GM18861 (cell line): ENCODE data around the gene DPF3.

ENCODE experiments used
- ATAC-seq: cut with Tn5 transposase; IDR thresholded peaks from one replicate; pipeline ENCODE4 v1.9.1; 2021; ENCODE audit not compliant: unreplicated experiment

DPF3 gene

GRCh38 chr14:72619881-72620280 is 274.0 kb downstream of the DPF3 start:
- ATAC-seq = no peak

- no peak for ATAC-seq
These were observed 274.8 kb downstream of the DPF3 start for GRCh38 chr14:72619111-72619571.

DNA sequence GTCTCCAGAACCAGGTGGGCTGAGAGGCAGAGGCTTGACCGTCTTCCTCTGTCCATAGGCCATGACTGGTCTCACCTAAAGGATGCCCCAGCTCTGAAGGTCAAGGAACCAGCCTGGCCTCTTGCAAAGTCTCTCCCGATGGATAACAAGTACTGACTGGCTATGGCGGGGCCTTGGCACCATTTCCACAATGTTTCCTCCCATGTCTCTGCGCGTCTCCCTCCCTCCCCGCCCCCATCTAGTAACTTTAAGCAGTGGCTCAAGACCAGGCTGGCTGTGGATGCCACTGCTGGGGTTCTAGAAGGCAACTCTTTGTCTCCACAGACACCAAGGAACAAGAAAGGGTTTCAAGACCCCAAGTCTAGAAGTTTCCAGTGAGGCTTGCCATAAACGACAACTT is 275.5 kb downstream of the DPF3 start:
- no peak for ATAC-seq

GRCh38 chr14:72617391-72618031 is 276.4 kb downstream of the DPF3 start:
- no peak for ATAC-seq

DNA sequence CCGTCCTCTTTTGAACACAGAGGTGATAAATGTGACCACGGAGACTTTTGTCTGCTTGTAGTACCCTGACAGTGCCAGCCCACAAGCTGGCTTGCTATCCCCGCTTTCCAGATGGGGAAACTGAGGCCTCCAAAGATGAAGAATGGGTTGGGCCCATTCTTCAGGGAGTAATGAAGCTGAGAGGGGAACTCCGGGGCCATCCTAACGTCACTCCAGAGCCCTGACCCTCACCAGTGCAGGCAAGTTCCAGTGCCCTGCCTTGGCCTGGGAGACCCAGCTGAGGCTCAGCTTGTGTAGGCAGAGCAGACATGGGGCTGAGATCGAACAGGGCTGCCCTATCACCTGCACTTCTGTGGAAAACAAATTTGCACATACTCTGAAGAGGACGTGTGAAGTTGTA is 277.1 kb downstream of the DPF3 start:
- ATAC-seq = no peak

DNA sequence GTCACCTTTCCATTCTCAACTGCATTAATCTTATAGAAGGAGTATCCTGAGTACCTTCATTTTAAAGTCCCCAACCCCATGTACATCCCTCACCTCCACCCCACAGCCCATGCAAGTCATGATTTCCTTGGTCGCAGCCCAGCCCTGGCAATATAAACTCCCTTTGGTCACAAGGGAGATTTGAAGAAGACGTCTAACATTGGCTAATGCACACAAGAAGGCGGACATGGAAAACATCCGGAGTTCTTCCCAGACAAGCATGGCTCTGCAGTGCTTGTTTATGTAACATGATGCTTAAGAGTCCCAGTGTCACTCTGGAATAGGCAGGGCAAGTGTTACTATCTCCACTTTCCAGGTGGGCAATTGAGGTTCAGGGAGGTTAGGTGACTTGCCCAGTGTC is 277.6 kb downstream of the DPF3 start:
- no peak for ATAC-seq

GRCh38 chr14:72615451-72616121 is 278.3 kb downstream of the DPF3 start:
- ATAC-seq = no peak

- ATAC-seq = no peak
These were observed 278.9 kb downstream of the DPF3 start for GRCh38 chr14:72614891-72615415.

DNA sequence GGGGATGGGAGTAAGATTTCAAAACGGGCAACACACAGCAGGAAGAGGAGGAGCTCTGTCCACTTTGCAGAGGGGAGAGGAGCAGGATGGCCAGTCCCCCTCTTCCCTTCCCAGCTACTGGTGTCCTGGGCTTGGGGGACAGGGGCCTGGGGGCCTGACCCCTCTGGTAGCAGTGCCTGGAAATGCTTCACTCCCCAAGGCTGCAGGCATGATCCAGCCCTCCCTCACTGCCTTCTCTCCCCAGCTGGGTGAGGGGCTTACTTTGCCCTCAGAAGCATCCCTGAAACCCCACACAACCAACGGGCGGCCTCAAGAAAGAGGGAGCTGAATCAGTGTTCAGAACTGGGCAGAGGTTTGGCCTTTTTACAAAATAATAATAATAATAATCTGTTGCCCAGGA is 279.5 kb downstream of the DPF3 start:
- ATAC-seq = no peak

GRCh38 chr14:72613975-72614319 is 280.0 kb downstream of the DPF3 start:
- no peak for ATAC-seq

- ATAC-seq = no peak
These were observed 280.5 kb downstream of the DPF3 start for GRCh38 chr14:72613231-72613974.

DNA sequence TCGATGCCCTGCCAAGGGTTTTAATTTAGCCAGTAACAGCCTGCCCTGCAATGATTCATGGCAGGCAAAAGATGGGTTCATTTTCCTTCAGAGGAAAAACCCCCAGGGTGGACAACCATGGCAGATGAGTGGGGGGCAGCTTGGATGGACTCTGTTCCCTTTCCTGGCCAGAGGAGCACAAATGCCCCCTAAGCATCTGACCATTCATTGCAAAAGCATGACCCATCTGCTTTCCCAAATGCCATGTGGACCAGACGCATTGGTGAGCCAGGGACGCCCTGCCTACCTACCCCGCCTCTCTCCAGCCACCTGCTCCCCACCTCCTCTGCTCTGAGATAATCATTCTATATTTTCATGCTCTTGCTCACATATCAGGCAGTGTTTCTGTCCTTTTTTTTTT is 281.9 kb downstream of the DPF3 start:
- ATAC-seq = no peak

GRCh38 chr14:72611506-72611905 is 282.4 kb downstream of the DPF3 start:
- ATAC-seq = no peak

DNA sequence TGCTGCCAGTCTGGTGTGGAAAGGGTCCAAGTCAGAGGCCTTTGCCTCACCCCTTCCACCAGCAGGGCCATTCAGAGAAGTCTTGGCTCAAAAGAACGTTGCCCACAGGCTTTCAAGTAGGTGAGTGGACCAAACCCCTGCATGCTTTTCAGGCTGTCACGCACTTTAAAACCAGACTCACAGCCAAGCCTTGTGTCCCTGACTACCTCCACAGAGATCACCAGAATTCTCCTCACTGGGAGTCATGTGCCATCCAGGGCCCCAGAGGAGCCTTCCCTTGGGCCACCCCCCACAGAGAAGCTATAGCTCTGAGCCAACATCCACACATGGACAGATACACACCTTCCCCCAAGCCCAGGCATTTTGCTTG is 283.1 kb downstream of the DPF3 start:
- no peak for ATAC-seq

DNA sequence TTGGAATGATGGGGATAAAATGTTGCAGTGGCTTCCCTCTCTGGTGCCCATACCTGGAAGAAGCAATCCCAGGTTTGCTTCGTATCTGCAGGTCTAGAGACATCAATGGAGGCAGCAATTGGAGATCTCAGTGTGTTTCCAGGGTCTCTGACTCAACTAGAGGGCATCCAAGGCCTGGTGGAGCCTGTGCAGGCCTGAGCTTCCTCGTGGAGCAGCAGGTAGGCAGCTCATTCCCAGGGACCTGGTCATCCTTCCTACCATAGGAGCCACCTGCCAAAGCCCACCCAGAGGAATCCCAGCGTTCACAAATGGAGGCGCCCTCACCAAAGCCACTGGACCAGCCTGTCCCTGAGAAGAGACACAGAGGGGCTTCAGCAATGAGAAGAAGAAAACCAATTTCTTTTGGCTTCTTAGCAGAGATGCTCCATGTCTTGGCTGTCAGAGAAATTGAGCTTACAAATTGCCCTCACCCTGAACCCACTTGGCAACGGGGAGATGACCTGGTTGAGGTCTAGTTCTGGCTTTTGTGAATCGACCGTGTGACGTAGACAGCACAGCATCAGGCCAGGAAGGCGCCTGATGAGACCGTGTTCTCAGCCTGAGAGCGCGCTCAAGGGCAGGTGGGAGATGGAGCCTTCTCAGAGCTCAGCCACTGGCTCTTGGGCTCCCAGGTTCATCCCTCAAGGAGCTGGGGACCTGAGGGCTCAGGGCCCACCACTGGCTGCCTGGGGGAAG is 283.6 kb downstream of the DPF3 start:
- ATAC-seq = no peak

GRCh38 chr14:72609205-72609916 is 284.5 kb downstream of the DPF3 start:
- ATAC-seq = no peak

DNA sequence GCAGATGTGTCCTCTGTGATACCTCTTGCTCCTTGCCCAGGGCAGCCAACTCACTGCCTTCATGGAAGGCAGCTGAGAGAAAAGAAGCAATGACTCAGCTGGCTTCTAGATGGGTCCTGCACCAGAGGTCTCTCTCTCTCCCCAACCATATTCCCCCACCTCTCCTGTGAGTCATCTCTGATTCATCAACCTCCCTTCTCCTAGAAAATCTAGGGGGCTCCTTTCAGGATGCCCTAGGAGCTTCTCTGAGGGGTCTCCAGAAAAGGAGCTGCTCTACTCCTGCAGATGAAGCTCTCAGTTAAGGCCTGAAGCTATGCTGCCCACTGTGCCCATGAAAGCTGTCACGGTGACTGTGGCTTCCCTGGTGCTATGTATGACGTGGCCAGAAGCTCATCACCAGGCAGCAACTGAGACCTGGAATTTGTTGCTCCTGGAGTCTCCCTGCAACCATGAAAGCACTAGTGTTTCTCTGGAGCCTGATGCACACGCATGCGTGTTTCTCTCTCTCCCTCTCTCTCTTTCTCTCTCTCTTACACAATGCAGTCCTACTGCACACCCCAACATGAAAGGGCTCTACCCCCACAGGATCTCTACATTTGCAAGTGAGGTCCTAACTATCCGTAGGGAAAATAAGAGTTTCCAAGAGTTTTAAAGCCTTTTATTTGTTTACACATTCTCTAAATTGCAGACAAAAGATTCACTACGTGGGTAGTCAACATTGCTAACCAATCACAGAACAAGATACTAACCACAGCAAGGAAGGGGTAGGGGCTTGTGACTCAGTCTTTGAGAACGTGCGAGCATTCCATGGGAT is 285.3 kb downstream of the DPF3 start:
- ATAC-seq = no peak

DNA sequence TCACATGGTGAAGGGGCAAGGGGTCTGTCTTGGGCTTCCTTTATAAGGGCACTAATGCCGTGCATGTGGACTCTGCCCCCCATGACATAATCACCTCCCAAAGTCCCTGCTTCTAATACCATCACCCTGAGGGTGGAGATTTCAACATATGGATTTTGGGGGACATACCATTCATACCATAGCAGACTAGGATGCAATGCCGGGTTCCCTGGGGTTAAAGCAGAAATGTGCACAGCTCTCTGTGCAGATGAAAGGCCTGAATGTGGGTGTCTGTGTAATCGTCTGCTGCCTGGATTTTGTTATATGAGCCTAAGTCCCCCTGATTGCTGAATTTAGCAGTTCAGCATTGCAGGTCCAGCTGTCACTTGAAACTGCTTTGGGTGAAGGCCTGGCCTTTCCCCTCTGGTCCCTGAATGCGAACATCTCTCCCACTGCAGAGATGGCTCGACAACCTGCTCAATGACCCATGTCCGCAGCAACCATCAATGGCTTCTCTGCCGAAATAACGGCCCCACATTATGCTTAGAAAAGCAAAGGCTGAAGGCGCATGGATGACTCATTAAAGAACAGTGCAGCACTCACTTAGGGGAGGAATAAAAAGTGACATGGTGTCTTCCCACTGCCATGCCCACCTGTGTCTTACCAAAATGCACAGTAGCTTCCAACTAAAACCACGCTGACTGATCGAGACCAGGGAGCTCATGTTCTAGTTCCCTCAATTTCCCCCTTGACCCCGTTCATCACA is 286.3 kb downstream of the DPF3 start:
- no peak for ATAC-seq

GRCh38 chr14:72606879-72607278 is 287.0 kb downstream of the DPF3 start:
- ATAC-seq = no peak
